IMR-90 (cell line): ENCODE measurements around the gene RABIF. TPM values are rescaled to one million over a fixed set of nuclear protein-coding genes. Genes with fewer than 3 reads are reported as not detected.

Experiments
- ATAC-seq: fragments of 200-7000 bp; cut with Tn5 transposase; 2 replicates; pipeline ENCODE4 v1.9.1; 2020; ENCODE audit warnings: low read depth, mild to moderate bottlenecking, moderate library complexity
- BruUV-seq: library from RNA; stranded (reverse); fragments of 400-500 nt; replicated peaks from 2 replicates; lab custom pipeline; 2021; lab: Mats Ljungman, UMichigan
- CTCF ChIA-PET: fragments of 300-600 bp; formaldehyde crosslinking; extraction: SDS; loops from one replicate; lab custom pipeline; 2021; ENCODE audit warnings: antibody characterized with exemption; lab: Yijun Ruan, JAX
- POLR2A ChIA-PET: fragments of 300-600 bp; sonication (Branson Sonifier 250); formaldehyde crosslinking; loops from one replicate; lab custom pipeline; 2022; ENCODE audit warnings: antibody characterized with exemption; ENCODE audit not compliant: unreplicated experiment; lab: Charles Lee
- DNase-seq: peaks from one replicate; pipeline ENCODE4 v3.0.0; 2013
- H2AFZ ChIP-seq: replicated peaks from 2 replicates; pipeline ENCODE3; 2013; ENCODE audit warnings: low read length, mild to moderate bottlenecking; ENCODE audit not compliant: poor library complexity
- H2AK5ac ChIP-seq: 2 replicates; pipeline ENCODE4 v1.6.1; 2013; ENCODE audit warnings: low read depth, low read length, inconsistent platforms
- H2AK9ac ChIP-seq: replicated peaks from 2 replicates; pipeline ENCODE3; 2013; ENCODE audit warnings: mild to moderate bottlenecking, low read depth, low read length, moderate library complexity; ENCODE audit not compliant: poor library complexity
- H2BK120ac ChIP-seq: 2 replicates; pipeline ENCODE4 v1.6.1; 2013; ENCODE audit warnings: low read depth, low read length, inconsistent platforms
- H2BK15ac ChIP-seq: 3 replicates; pipeline ENCODE4 v1.6.1; 2013; ENCODE audit warnings: low read depth, low read length, inconsistent platforms
- H2BK20ac ChIP-seq: 2 replicates; pipeline ENCODE4 v1.6.1; 2013; ENCODE audit warnings: low read depth, mild to moderate bottlenecking, inconsistent platforms, low read length, moderate library complexity
- H2BK5ac ChIP-seq: 2 replicates; pipeline ENCODE4 v1.6.1; 2013; ENCODE audit warnings: mild to moderate bottlenecking, low read depth, low read length, inconsistent platforms; ENCODE audit not compliant: poor library complexity, severe bottlenecking
- H3K14ac ChIP-seq: replicated peaks from 2 replicates; pipeline ENCODE4 v1.6.1; 2013; ENCODE audit warnings: low read depth, low read length, inconsistent platforms
- H3K18ac ChIP-seq: 2 replicates; pipeline ENCODE4 v1.6.1; 2013; ENCODE audit warnings: low read depth, low read length, control low read depth
- H3K23ac ChIP-seq: 2 replicates; pipeline ENCODE4 v1.6.1; 2013; ENCODE audit warnings: low read depth, low read length, inconsistent platforms
- H3K27ac ChIP-seq: 2 replicates; pipeline ENCODE4 v1.5.1; 2013; ENCODE audit warnings: mild to moderate bottlenecking, control low read depth, low read length; ENCODE audit not compliant: insufficient read depth
- H3K27me3 ChIP-seq: 2 replicates; pipeline ENCODE4 v1.6.1; 2013; ENCODE audit warnings: low read length; ENCODE audit not compliant: control insufficient read depth, insufficient read depth
- H3K36me3 ChIP-seq: 2 replicates; pipeline ENCODE4 v1.6.1; 2013; ENCODE audit warnings: low read length, mixed read lengths; ENCODE audit not compliant: control insufficient read depth, insufficient read depth
- H3K4ac ChIP-seq: 2 replicates; pipeline ENCODE4 v1.6.1; 2013; ENCODE audit warnings: low read depth, low read length, inconsistent platforms
- H3K4me1 ChIP-seq: 2 replicates; pipeline ENCODE4 v1.6.1; 2013; ENCODE audit warnings: low read length, mixed read lengths; ENCODE audit not compliant: control insufficient read depth, insufficient read depth
- H3K4me2 ChIP-seq: 2 replicates; pipeline ENCODE4 v1.6.1; 2013; ENCODE audit warnings: low read depth, mild to moderate bottlenecking, control low read depth, low read length, moderate library complexity
- H3K4me3 ChIP-seq: 2 replicates; pipeline ENCODE4 v1.5.1; 2013; ENCODE audit warnings: low read depth, mild to moderate bottlenecking, control low read depth, low read length, moderate library complexity; ENCODE audit not compliant: insufficient read depth
- H3K56ac ChIP-seq: 2 replicates; pipeline ENCODE4 v1.6.1; 2013; ENCODE audit warnings: low read length, inconsistent platforms; ENCODE audit not compliant: insufficient read depth; ENCODE audit errors: extremely low read depth
- H3K79me1 ChIP-seq, 2 experiments: 2 replicates each; pipeline ENCODE4 v1.6.1; 2013; ENCODE audit warnings: low read length in 2 of 2, inconsistent platforms in 1 of 2, low read depth in 1 of 2
- H3K9ac ChIP-seq: 2 replicates; pipeline ENCODE4 v1.6.1; 2013; ENCODE audit warnings: low read depth, low read length, control low read depth
- H3K9me1 ChIP-seq: 2 replicates; pipeline ENCODE4 v1.6.1; 2013; ENCODE audit warnings: low read length, inconsistent platforms; ENCODE audit not compliant: insufficient read depth
- H3K9me3 ChIP-seq: 2 replicates; pipeline ENCODE4 v1.6.1; 2013; ENCODE audit warnings: low read length; ENCODE audit not compliant: control insufficient read depth, insufficient read depth
- H4K20me1 ChIP-seq: 2 replicates; pipeline ENCODE4 v1.6.1; 2013; ENCODE audit warnings: low read length, inconsistent platforms; ENCODE audit not compliant: insufficient read depth
- H4K5ac ChIP-seq: 2 replicates; pipeline ENCODE4 v1.6.1; 2013; ENCODE audit warnings: mild to moderate bottlenecking, low read depth, low read length, control low read depth
- H4K8ac ChIP-seq, 2 experiments: 2 replicates each; pipeline ENCODE4 v1.6.1; 2013; ENCODE audit warnings: low read depth in 2 of 2, low read length in 2 of 2, control low read depth in 1 of 2, inconsistent platforms in 1 of 2
- H4K91ac ChIP-seq: 2 replicates; pipeline ENCODE4 v1.6.1; 2013; ENCODE audit warnings: low read depth, low read length, inconsistent platforms; ENCODE audit not compliant: insufficient read depth
- BHLHE40 ChIP-seq: fragments of 150-350 bp; IDR thresholded peaks from 2 replicates; pipeline ENCODE4 v1.6.1; 2016; ENCODE audit warnings: mild to moderate bottlenecking, low read depth, low read length
- CEBPB ChIP-seq: IDR thresholded peaks from 2 replicates; pipeline ENCODE4 v1.6.1; 2012; ENCODE audit warnings: low read depth, low read length, improper control_type of control experiment
- CHD1 ChIP-seq: IDR thresholded peaks from 2 replicates; pipeline ENCODE4 v1.6.1; 2012; ENCODE audit warnings: low read depth, low read length, improper control_type of control experiment
- CTCF ChIP-seq: conservative IDR thresholded peaks from 2 replicates; pipeline ENCODE4 v1.5.1; 2012; ENCODE audit warnings: mild to moderate bottlenecking, low read depth, low read length, improper control_type of control experiment
- ELK1 ChIP-seq: fragments of 150-350 bp; IDR thresholded peaks from 2 replicates; pipeline ENCODE4 v1.6.1; 2016; ENCODE audit warnings: low read depth, mild to moderate bottlenecking, low read length, moderate library complexity, borderline replicate concordance
- FOS ChIP-seq: fragments of 150-350 bp; IDR thresholded peaks from 2 replicates; pipeline ENCODE4 v1.6.1; 2016; ENCODE audit warnings: low read depth, low read length
- MAFK ChIP-seq: IDR thresholded peaks from 2 replicates; pipeline ENCODE4 v1.6.1; 2012; ENCODE audit warnings: low read depth, low read length, improper control_type of control experiment
- MAZ ChIP-seq: IDR thresholded peaks from 2 replicates; pipeline ENCODE4 v1.6.1; 2012; ENCODE audit warnings: low read depth, mild to moderate bottlenecking, low read length, improper control_type of control experiment, moderate library complexity, borderline replicate concordance
- MXI1 ChIP-seq: IDR thresholded peaks from 2 replicates; pipeline ENCODE4 v1.6.1; 2012; ENCODE audit warnings: low read depth, mild to moderate bottlenecking, low read length, moderate library complexity, borderline replicate concordance
- NFE2L2 ChIP-seq: fragments of 150-350 bp; IDR thresholded peaks from 2 replicates; pipeline ENCODE4 v1.6.1; 2016; ENCODE audit warnings: low read depth, mild to moderate bottlenecking, low read length
- POLR2A ChIP-seq: IDR thresholded peaks from 2 replicates; pipeline ENCODE4 v1.6.1; 2012; ENCODE audit warnings: mild to moderate bottlenecking, low read depth, low read length
- RAD21 ChIP-seq: IDR thresholded peaks from 2 replicates; pipeline ENCODE4 v1.6.1; 2012; ENCODE audit warnings: low read length, improper control_type of control experiment
- RCOR1 ChIP-seq: IDR thresholded peaks from 2 replicates; pipeline ENCODE4 v1.6.1; 2012; ENCODE audit warnings: mild to moderate bottlenecking, low read length, improper control_type of control experiment; ENCODE audit not compliant: insufficient replicate concordance
- RFX5 ChIP-seq: IDR thresholded peaks from 2 replicates; pipeline ENCODE4 v1.8.0; 2012; ENCODE audit warnings: low read depth, mild to moderate bottlenecking, low read length, moderate library complexity
- SMC3 ChIP-seq: fragments of 150-350 bp; IDR thresholded peaks from 2 replicates; pipeline ENCODE4 v1.6.1; 2016; ENCODE audit warnings: low read depth, mild to moderate bottlenecking, antibody characterized with exemption, low read length, moderate library complexity
- USF2 ChIP-seq: fragments of 150-350 bp; IDR thresholded peaks from 2 replicates; pipeline ENCODE4 v1.6.1; 2017; ENCODE audit warnings: mild to moderate bottlenecking, antibody characterized with exemption, low read length, low read depth
- WGBS, 2 experiments: methylation state at CpG; one replicate each; pipeline versions ENCODE4 v1.1.5 to v1.1.7; 2013; ENCODE audit warnings: missing lambda C conversion rate in 2 of 2; ENCODE audit not compliant: insufficient read length in 1 of 2; ENCODE audit errors: extremely low coverage in 2 of 2; 5-methylcytosine and 5-hydroxymethylcytosine counted together
- dilution Hi-C: fragments of 300-500 bp; cut with HindIII; formaldehyde crosslinking; loops from one replicate; pipeline ENCODE4 v1.14.3; 2018; ENCODE audit warnings: low sequenced_read_pairs; ENCODE audit not compliant: unreplicated experiment
- in situ Hi-C: fragments of 300-500 bp; cut with MboI; formaldehyde crosslinking; loops from 3 replicates; pipeline ENCODE4 v1.14.3; 2019; ENCODE audit warnings: low sequenced_read_pairs, inconsistent platforms, mixed read lengths
- intact Hi-C: fragments of 100-400 bp; cut with micrococcal nuclease; formaldehyde crosslinking; loops from 2 replicates; pipeline ENCODE4 v1.10.0; 2022
- polyA plus RNA-seq, 3 experiments: library from polyadenylated mRNA; depleted of rRNA; stranded (reverse); fragments of >200 nt; gene quantifications; 2 replicates each; pipeline ENCODE4 v1.2.3, GENCODE V29; 2012; ENCODE audit warnings: low replicate concordance in 1 of 3
- total RNA-seq: library from RNA; depleted of rRNA; stranded (reverse); fragments of >200 nt; gene quantifications from 2 replicates; pipeline ENCODE4 v1.2.3, GENCODE V29; 2012

Gene RABIF
- total and polyA plus RNA-seq, 2 of the 4 experiments (the other 2 are of a cell fraction) = 4.8 to 7.9 TPM

GRCh38 chr1:202905331-202905730, 16.4 kb upstream of the RABIF start:
- in situ Hi-C loops (no loop called here), intact Hi-C loops (loop anchor here (5.0 kb wide), 1 partner anchor 37 kb away; no protein-coding TSS in a partner anchor), dilution Hi-C loops (no loop called here)
- Histone ChIP-seq H2BK120ac (no peak overlapping the region), H3K4me3 (no peak overlapping the region), H2AK9ac (no peak overlapping the region), H3K4ac (no peak overlapping the region), H3K27me3 (no peaks in the 10 kb centered on the region), H2AK5ac (no peak overlapping the region), H3K27ac (no peak overlapping the region), H2AFZ (no peak overlapping the region), H3K14ac (no peak overlapping the region), H3K9me1 (no peaks in the 10 kb centered on the region), H3K79me1 (no peaks in the 10 kb centered on the region), H3K56ac (no peak overlapping the region), H2BK15ac (no peak overlapping the region), H3K36me3 (peaks cover 28% of the 10 kb centered on the region), H4K5ac (no peak overlapping the region), H3K4me2 (no peak overlapping the region), H2BK5ac (no peak overlapping the region), H3K9me3 (no peaks in the 10 kb centered on the region), H4K8ac (no peak overlapping the region), H4K20me1 (no peaks in the 10 kb centered on the region), H3K4me1 (no peaks in the 10 kb centered on the region), H3K9ac (no peak overlapping the region), H2BK20ac (no peak overlapping the region), H4K91ac (no peak overlapping the region), H3K23ac (no peak overlapping the region), H3K18ac (no peak overlapping the region)
- ChIA-PET CTCF (no interaction called here), POLR2A (no interaction called here)
- no TSS peak for BruUV-seq
- ATAC-seq = no peak
- TF ChIP-seq CHD1 = no peak
- TF ChIP-seq RCOR1 = no peak
- TF ChIP-seq FOS = no peak
- TF ChIP-seq SMC3 = no peak
- no peak for TF ChIP-seq RFX5
- no peak for TF ChIP-seq CTCF
- TF ChIP-seq RAD21 = no peak
- no peak for TF ChIP-seq MXI1
- TF ChIP-seq MAZ = no peak
- no peak for TF ChIP-seq POLR2A
- TF ChIP-seq CEBPB = no peak
- TF ChIP-seq ELK1 = no peak
- TF ChIP-seq NFE2L2 = no peak
- no peak for TF ChIP-seq MAFK
- TF ChIP-seq BHLHE40 = no peak
- TF ChIP-seq USF2 = no peak
- DNase-seq = no peak
- no CpG with 5 or more reads among the region's 4 CpGs for WGBS, 2 experiments
